ENCODE measurements around the gene CNTN2. TPM values are rescaled to one million over a fixed set of nuclear protein-coding genes. Genes with fewer than 3 reads are reported as not detected.

Gene CNTN2
- total RNA-seq, 1 experiment from 2014 or later: 1.2 TPM

DNA sequence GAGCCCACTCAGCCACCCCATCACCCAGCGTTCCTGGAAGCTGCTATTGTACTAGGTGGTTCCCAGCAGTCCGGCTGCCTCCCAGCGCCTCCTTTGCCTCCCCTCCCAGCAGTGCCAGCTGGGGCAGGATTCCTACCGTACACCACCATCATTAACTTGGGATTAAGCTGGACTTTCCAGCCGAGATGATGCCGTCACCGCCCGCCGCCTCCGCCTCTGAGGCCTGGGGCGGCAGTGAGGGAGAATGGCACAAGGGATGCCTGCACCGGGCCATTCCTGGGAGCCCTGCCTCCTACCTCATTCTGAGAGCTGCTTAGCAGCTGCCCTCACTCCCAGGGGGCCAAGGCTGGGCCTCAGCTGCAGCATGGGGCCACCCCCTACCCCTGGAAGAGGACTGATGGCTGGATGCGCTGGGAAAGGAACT, 13.2 kb downstream of the CNTN2 start (continued):
- TF ChIP-seq ZNF423 (CRISPR knock-in tag; IDR thresholded peaks at IDR 0.05): no peak
- TF ChIP-seq GABPB1 (CRISPR knock-in tag; IDR thresholded peaks at IDR 0.05): no peak
- TF ChIP-seq SMAD4 (CRISPR knock-in tag; IDR thresholded peaks at IDR 0.05): no peak
- TF ChIP-seq TP53 (CRISPR knock-in tag; IDR thresholded peaks at IDR 0.05): no peak
- TF ChIP-seq, protein P1, sequence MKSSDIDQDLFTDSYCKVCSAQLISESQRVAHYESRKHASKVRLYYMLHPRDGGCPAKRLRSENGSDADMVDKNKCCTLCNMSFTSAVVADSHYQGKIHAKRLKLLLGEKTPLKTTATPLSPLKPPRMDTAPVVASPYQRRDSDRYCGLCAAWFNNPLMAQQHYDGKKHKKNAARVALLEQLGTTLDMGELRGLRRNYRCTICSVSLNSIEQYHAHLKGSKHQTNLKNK (CRISPR knock-in tag; IDR thresholded peaks at IDR 0.05): no peak
- TF ChIP-seq, protein P2, sequence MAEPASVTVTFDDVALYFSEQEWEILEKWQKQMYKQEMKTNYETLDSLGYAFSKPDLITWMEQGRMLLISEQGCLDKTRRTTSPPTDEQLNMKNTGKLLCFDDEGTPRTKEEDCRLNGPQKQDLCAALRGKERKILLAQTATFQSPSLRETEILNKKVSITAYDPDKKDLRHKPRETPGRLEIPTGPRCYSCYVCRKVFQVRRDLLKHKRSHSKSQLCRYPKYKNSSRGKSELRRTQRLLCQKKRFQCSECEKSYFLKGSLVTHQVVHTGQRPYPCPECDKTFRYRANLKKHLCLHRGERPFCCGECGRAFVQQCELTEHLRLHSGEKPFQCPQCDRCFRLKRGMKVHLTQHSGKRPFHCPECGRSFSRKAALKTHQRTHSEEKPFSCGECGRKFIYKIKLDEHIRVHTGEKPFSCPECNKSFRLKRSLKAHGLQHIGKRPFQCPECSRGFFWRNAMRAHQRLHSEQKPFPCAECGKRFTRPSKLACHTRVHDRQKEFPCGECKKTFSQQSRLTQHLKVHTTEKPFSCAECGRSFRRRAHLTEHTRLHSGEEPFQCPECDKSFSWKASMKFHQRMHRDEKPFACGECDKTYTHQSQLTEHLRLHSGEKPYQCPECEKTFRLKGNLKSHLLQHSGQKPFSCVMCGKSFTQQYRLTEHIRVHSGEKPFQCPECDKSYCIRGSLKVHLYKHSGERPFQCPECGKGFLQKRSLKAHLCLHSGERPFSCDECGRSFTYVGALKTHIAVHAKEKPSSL (CRISPR knock-in tag; conservative IDR thresholded peaks at IDR 0.05): no peak
- no peak for TF ChIP-seq ZNF121 (CRISPR knock-in tag; IDR thresholded peaks at IDR 0.05)
- no peak for TF ChIP-seq KAT7 (CRISPR knock-in tag; IDR thresholded peaks at IDR 0.05; ENCODE audit: borderline replicate concordance)
- TF ChIP-seq, protein P3, sequence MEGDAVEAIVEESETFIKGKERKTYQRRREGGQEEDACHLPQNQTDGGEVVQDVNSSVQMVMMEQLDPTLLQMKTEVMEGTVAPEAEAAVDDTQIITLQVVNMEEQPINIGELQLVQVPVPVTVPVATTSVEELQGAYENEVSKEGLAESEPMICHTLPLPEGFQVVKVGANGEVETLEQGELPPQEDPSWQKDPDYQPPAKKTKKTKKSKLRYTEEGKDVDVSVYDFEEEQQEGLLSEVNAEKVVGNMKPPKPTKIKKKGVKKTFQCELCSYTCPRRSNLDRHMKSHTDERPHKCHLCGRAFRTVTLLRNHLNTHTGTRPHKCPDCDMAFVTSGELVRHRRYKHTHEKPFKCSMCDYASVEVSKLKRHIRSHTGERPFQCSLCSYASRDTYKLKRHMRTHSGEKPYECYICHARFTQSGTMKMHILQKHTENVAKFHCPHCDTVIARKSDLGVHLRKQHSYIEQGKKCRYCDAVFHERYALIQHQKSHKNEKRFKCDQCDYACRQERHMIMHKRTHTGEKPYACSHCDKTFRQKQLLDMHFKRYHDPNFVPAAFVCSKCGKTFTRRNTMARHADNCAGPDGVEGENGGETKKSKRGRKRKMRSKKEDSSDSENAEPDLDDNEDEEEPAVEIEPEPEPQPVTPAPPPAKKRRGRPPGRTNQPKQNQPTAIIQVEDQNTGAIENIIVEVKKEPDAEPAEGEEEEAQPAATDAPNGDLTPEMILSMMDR (IDR thresholded peaks at IDR 0.05): no peak
- TF ChIP-seq, protein P4, sequence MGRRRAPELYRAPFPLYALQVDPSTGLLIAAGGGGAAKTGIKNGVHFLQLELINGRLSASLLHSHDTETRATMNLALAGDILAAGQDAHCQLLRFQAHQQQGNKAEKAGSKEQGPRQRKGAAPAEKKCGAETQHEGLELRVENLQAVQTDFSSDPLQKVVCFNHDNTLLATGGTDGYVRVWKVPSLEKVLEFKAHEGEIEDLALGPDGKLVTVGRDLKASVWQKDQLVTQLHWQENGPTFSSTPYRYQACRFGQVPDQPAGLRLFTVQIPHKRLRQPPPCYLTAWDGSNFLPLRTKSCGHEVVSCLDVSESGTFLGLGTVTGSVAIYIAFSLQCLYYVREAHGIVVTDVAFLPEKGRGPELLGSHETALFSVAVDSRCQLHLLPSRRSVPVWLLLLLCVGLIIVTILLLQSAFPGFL (CRISPR knock-in tag; IDR thresholded peaks at IDR 0.05; ENCODE audit: borderline replicate concordance): no peak
- TF ChIP-seq, protein P5, sequence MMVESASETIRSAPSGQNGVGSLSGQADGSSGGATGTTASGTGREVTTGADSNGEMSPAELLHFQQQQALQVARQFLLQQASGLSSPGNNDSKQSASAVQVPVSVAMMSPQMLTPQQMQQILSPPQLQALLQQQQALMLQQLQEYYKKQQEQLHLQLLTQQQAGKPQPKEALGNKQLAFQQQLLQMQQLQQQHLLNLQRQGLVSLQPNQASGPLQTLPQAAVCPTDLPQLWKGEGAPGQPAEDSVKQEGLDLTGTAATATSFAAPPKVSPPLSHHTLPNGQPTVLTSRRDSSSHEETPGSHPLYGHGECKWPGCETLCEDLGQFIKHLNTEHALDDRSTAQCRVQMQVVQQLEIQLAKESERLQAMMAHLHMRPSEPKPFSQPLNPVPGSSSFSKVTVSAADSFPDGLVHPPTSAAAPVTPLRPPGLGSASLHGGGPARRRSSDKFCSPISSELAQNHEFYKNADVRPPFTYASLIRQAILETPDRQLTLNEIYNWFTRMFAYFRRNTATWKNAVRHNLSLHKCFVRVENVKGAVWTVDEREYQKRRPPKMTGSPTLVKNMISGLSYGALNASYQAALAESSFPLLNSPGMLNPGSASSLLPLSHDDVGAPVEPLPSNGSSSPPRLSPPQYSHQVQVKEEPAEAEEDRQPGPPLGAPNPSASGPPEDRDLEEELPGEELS (CRISPR knock-in tag; IDR thresholded peaks at IDR 0.05): no peak

DNA sequence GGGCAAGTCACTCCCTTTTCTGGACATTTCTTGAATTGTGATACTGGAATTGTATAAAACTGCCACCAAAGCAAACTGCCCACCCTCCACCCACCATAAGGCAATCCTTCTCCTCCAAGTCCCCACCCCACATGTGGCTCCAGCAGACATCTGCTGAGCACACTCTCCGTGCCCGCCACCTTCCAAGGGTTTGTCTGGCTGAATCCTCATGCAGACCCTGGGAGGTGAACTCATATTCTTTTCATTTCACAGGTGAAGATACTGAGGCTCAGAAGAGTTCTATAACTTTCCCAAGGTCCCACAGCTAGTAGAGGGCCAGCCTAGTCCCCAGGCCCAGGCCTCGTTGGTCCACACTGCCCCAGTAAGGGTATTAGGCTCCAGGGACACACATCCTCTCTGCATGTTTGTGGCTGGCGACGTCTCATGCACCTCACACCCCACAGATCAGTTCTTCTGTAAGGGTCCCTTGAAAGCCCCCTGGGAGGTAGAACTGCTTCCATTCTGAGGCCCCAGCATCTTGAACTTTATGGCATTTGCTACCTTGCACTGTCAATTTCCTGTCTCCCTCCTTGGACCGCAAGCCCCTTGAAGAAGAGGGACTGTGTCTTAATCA, 14.1 kb downstream of the CNTN2 start:
- Mint-ChIP-seq H3K4me3 (no peak overlapping the region), H3K4me1 (peaks cover 8% of the 10 kb centered on the region; the same call in 1 of the 2 replicates), H3K36me3 (no peaks in the 10 kb centered on the region), H3K27me3 (ENCODE audit: low read depth) (no peaks in the 10 kb centered on the region), H3K27ac (no peak overlapping the region), H3K9me3 (no peaks in the 10 kb centered on the region)
- ChIA-PET CTCF (interaction anchor here (1.6 to 1.7 kb wide), 2 partner anchors 68 to 250 kb away, joined by 4 to 5 read pairs; no protein-coding TSS in a partner anchor), POLR2A (no interaction called here)
- ATAC-seq (no peak), DNase-seq (ENCODE audit: low spot score) (no peak)
- TF ChIP-seq, protein P6, sequence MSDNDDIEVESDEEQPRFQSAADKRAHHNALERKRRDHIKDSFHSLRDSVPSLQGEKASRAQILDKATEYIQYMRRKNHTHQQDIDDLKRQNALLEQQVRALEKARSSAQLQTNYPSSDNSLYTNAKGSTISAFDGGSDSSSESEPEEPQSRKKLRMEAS (CRISPR knock-in tag; IDR thresholded peaks at IDR 0.05): no peak
- TF ChIP-seq, protein P7, sequence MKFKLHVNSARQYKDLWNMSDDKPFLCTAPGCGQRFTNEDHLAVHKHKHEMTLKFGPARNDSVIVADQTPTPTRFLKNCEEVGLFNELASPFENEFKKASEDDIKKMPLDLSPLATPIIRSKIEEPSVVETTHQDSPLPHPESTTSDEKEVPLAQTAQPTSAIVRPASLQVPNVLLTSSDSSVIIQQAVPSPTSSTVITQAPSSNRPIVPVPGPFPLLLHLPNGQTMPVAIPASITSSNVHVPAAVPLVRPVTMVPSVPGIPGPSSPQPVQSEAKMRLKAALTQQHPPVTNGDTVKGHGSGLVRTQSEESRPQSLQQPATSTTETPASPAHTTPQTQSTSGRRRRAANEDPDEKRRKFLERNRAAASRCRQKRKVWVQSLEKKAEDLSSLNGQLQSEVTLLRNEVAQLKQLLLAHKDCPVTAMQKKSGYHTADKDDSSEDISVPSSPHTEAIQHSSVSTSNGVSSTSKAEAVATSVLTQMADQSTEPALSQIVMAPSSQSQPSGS (CRISPR knock-in tag; IDR thresholded peaks at IDR 0.05; ENCODE audit: borderline replicate concordance, low read depth): no peak
- no peak for TF ChIP-seq JAZF1 (CRISPR knock-in tag; IDR thresholded peaks at IDR 0.05)
